Inferior parietal cortex (tissue), 1 donor: Measurements from ENCODE around the gene KLHL11.
A peak's percentile ranks its signal among the peaks of the same experiment; 100 is the strongest.
"Not testable (repeated sequence)": the region's sequence is repeated elsewhere in the genome, so short reads cannot be mapped to it uniquely, and the experiment has no call there.

Experiments
- DNase-seq: peaks from one replicate; pipeline ENCODE4 v3.0.0-alpha.2; 2016; ENCODE audit errors: extremely low spot score

The KLHL11 gene

DNA sequence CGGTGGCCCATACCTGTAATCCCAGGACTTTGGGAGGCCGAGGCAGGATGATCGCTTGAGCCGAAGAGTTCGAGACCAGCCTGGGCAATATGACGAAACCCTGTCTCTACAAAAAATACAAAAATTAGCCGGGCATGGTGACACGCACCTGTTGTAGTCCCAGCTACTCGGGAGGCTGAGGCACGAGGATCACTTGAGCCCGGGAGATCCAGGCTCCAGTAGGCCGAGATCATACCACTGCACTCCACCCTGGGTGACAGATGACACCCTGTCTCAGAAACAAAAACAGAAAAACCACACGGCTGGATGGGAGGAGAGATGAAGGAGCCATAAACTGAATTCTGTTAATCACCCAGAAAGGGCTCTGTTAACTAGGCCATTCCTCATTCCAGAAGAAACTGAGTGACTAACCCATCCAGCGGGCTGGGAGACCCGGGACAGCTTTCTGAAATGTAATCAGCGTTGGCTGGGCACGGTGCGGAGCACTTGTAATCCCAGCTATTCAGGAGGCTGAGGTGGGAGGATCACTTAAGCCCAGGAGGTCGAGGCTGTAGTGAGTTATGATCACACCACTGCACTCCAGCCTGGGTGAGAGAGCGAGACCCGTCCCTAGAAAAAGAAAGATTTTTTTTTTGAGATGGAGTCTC lies 28.6 kb downstream of the KLHL11 start:
- DNase-seq, result no peak

DNA sequence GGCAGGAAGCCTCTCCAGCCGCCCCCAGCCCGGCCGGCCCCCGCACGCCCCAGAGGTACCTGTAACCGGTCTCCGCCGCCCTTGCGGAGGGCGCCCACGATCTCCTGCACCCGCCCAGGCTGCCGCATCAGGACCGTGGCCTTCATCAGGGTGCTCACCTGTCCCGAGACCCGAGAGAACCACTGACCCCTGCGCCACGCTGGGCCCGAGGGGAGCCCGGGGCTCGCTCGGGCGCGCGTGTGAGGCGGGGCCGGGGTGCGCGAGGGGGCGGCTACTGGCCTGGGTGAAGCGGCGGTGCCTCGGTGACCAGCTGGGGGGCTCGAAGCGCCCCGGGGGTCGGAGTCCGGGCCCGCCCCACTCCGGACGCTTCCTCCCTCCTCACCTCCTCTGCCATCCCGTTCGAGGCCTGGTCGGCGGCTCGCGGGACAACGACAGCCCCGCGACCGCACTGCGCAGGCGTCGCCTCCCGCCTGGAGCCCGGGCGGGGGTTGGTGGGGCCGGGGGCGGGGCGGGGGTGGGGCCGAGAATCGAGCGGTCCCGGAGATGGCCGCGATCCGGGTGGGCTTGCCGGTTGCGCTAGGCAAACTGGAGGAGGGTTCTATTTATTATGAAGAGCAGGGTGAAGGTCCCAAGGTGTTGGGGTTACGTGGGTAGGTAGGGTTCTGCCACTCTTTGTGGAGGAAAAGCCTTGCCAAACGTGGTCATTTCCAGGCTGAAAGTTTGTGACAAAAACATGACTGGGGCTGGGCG lies 29.2 kb downstream of the KLHL11 start, which contains the start of gene NT5C3B:
NT5C3B (minus strand) TSS at position 433 of the 750 bp plus-strand sequence; CDS start at position 394, 39 bp downstream.
- peak; percentile 53 for DNase-seq

DNA sequence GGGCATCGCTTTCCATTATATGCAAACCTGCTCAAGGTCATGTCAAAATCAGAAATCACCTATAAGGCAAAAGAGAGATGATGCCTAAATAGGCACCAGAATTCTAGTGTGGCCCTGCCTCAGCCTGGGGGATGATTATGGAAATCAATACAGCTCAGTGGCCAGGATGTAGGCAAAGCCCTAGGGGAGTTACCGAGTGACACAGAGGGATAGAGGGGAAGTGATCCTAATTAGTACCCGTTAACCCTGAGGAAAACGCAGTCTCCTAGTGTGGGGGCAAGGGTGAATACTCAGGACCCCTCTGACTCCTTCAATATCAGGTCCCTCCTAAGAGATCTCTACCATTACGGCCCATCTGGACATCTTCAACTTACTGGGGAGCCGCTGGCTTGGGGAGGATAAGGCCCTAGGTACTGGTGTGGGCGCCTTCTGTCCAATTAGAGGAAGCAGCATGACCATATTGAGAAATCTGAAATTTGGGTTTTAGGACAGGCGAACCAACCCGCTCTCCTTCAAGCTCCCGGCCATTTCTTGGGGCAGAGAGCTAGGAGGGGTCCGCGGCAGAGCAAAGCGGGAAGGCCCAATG lies 29.9 kb downstream of the KLHL11 start:
- no peak for DNase-seq

DNA sequence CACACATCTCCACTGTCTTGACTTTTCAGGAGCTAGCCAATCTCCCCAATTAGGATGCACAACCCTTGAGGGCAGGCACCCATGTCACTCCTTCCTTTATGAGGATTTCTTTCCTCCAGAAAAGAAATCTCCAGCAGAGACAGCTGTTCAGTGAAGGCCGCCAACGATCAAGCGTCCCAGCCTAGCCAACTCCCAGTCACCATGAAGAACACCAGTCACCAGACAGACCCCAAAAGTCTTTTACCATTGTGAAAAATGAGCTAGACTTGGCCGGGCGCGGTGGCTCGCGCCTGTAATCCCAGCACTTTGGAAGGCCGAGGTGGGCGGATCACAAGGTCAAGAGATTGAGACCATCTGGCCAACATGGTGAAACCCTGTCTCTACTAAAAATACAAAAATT lies 35.3 kb downstream of the KLHL11 start:
- DNase-seq, result not testable (repeated sequence)

DNA sequence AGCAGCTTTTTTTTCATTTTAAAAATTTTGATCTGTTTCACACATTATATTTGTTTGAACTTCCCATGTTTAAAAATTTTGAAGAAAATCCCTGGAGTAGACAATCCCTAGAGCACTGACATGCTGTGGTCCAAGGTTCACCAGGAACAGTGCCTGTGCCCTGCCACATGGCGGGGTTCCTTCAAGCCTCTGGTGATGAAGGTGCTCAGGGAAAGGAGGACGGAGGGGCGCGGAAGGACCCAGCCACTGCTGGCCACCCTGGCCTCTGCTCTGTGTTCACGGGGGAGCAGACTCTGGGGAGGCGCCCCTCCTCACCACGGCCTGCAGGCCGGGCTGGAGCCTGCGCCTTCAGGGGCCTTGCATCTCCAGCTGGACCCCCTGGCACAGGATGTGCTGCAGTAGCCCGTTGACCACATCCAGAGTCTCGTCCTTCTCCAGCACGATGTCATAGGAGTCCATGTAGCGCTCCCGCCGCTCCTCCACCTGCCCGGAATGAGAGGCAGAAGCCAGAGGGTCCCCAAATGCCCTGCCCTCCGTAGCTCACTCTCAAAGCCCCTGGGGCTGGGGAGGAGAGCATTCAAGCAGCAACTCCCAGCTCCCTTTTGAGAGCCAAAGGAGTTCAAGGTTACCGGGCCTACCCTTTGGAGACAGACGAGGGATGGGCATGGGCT lies 39.9 kb downstream of the KLHL11 start:
- DNase-seq, result no peak

DNA sequence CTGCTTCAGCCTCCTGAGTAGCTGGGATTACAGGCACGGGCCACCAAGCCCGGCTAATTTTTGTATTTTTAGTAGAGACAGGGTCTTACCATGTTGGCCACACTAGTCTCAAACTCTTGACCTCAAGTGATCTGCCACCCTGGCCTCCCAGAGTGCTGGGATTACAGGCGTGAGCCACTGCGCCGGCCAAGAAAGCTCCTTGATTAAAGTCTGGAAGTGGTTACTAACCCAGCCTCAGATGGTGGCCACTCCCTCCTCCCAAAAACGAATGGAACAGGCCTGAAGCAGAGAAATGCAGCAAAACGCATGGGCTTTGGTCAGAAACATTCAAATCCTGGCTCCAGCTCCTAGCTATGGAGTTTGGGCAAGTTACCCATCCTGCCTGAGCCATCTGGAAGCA lies 41.1 kb downstream of the KLHL11 start:
- no peak for DNase-seq

DNA sequence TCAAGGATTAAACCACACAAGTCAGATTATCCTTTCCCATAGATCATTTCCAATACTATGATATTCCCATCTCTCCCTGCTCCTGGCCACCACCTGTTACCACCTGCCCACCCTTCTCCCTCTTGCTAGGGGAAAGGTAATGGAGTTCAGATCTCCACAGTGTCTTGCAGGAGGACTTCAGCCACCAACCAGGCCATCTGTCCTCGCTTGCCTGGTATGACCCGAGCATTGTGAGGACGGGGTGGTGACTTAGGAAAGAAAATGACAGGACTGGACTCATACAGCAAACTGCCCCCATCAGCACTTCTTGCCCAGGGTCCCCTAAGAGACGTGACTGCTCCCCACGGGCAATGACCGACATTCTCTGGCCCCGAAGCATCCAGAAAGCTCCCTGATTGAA lies 41.6 kb downstream of the KLHL11 start:
- DNase-seq, result no peak

DNA sequence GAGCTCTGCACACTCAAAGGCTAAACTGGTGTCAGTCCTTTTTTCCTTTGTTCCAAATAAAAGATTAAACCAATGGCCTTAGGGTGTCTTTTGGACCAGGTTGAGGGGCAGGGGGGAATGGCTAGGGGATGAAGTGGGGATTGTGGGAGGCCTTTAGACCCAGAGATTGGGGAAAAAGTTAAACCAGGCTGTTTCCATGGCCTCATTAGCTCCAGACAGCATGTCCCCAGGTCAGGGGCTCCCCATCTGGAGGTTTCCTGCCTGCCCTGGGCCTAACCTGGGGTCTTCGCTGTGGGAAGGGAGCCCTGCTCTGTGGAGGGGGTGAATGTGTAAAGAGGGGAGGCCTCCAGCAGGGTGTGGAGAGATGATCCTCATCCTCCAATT lies 42.1 kb downstream of the KLHL11 start:
- no peak for DNase-seq

DNA sequence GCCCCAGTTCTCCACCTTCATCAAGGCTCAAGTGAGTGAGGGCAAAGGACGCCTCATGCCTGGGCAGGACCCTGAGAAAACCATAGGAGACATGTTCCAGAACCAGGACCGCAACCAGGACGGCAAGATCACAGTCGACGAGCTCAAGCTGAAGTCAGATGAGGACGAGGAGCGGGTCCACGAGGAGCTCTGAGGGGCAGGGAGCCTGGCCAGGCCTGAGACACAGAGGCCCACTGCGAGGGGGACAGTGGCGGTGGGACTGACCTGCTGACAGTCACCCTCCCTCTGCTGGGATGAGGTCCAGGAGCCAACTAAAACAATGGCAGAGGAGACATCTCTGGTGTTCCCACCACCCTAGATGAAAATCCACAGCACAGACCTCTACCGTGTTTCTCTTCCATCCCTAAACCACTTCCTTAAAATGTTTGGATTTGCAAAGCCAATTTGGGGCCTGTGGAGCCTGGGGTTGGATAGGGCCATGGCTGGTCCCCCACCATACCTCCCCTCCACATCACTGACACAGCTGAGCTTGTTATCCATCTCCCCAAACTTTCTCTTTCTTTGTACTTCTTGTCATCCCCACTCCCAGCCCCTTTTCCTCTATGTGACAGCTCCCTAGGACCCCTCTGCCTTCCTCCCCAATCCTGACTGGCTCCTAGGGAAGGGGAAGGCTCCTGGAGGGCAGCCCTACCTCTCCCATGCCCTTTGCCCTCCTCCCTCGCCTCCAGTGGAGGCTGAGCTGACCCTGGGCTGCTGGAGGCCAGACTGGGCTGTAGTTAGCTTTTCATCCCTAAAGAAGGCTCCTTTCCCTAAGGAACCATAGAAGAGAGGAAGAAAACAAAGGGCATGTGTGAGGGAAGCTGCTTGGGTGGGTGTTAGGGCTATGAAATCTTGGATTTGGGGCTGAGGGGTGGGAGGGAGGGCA lies 42.7 kb downstream of the KLHL11 start:
- no peak for DNase-seq

DNA sequence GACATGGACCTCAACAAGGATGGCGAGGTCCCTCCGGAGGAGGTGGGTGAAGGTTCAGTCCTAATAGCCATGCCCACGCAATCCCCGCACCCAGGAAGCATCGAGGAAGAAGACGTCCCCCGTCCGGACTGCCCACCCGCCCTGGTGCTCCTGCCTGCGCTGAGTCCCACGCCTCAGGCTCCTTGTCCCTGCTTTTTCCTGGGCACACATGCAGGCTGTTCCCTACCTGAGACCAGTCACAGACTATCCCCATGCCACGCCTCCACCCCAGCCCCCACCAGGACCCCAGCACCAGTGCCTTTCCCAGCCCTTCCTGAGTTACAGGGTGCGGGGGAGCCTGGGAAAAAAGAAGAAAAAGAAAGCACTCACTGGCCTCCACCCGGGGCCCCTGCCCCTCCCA lies 43.4 kb downstream of the KLHL11 start:
- DNase-seq, result no peak

DNA sequence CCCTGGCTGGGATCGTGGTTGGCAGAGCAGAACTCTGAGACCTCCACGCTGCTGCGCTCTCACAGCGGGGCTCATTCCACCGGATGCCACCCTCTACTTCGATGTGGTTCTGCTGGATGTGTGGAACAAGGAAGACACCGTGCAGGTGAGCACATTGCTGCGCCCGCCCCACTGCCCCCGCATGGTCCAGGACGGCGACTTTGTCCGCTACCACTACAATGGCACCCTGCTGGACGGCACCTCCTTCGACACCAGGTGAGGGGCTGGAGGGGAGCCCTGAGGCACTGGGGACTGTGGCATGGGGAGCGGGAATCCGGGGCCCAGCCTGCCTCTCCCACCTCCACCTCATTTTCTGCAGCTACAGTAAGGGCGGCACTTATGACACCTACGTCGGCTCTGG lies 47.2 kb downstream of the KLHL11 start:
- no peak for DNase-seq

DNA sequence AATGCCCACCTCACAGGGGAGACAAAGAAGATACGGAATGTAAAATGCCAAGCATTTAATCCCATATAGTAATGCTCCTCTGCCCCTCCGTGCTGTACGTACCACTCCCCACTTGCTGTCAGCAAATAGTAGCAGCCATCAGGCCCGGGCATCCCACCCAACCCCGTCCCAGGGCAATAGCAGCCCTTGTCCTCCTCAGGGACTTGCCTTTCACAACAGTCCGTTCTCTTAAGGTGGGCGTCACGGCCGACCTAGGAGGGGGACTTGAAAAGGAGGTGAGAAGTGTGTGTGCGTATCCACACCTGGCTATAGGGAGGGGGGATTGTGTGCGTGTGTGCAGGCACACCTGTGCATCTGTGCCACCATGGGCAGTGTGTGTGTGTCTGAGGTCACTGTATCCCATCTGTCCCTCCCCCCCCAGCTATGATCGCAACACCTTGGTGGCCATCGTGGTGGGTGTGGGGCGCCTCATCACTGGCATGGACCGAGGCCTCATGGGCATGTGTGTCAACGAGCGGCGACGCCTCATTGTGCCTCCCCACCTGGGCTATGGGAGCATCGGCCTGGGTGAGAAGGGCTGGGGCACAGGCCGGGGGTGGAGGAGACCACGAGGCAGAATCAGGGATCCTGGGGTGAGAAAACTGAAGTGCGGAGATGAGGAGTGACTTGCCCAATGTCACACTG lies 48.4 kb downstream of the KLHL11 start:
- DNase-seq, result no peak

DNA sequence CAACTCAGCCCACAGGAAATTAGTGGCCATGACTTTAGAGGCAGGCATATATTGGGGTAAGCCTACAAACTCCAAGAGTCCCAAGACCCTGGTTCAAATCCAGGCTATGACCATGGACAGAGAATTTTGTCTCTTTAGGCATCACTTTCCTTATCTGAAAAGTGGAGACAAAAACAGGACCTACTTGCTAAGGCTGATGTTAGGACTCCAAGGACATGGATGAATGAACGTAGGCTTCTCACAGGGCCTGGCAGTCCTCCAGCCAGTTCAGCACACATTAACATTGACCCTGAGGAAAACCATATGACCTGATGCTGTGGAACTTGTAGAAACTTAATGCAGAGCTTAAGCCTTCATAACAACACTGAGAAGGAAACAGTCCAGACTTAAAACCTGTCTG lies 51.0 kb downstream of the KLHL11 start:
- DNase-seq, result no peak

DNA sequence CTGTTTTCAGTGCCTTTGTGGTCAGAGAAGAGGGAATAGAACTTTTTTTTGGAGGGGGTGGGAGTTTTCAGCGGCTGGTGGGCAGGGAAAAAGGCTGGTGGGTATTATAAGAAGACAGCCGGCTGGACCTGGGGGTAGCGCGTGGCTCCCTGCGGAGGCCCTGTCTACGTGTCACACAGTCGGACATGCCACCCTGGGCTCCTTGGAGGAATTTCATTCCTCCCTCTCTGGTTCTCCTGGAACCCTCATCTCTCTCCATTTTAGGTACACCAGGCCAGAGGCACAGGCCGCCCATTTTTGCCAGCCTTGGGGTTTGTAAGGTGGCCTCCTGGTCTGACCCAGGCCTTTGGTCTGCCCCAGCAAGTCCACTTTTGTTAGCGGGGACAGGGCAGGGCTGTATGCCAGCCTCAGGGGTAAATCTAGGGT lies 51.5 kb downstream of the KLHL11 start:
- no peak for DNase-seq

DNA sequence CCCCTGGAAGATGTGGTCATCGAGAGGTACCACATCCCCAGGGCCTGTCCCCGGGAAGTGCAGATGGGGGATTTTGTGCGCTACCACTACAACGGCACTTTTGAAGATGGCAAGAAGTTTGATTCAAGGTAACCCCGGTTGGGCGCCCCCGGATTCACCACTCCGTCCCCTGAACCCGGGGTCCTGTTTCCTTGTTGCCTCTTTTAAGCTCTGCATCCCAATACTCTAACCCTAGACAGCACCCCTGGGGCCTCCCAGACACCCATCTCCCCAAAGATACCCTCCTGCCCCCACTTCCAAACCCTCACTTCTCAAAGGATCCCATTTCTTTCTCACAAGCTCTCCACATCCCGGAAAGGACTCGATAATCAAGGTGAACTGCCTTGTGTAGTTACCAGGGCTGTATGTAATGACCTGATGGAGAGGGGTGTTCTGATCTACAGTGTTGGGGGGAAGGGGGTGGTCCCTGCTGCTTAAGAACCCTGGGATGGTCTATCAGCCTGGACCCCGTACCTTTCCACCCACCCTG lies 52.0 kb downstream of the KLHL11 start:
- DNase-seq, result no peak

DNA sequence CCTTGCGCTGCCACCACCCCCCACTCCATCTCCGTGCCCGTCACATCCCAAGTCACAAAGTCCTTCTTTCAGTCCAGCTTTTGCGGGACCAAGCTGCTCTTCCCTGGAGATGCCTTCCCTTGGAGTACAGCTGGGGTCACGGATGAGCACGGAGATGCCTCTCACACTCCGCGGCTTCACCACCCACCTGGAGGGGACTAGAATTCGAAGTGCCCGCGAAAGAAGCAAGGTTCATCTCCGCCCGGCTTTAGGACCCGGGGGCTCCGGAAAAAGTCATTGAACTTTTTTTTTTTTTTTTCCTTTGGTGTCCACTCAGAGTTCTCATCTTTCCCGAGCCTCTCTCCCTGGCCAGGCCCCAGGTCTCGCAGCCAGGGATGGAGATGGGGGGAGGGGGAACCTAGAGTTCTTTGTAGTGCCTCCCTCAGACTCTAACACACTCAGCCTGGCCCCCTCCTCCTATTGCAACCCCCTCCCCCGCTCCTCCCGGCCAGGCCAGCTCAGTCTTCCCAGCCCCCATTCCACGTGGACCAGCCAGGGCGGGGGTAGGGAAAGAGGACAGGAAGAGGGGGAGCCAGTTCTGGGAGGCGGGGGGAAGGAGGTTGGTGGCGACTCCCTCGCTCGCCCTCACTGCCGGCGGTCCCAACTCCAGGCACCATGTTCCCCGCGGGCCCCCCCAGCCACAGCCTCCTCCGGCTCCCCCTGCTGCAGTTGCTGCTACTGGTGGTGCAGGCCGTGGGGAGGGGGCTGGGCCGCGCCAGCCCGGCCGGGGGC lies 52.7 kb downstream of the KLHL11 start, which contains the start of gene FKBP10:
FKBP10 (plus strand) TSS at position 624 of the 771 bp plus-strand sequence; CDS start at position 655, 31 bp downstream.
- peak; percentile 31 for DNase-seq

DNA sequence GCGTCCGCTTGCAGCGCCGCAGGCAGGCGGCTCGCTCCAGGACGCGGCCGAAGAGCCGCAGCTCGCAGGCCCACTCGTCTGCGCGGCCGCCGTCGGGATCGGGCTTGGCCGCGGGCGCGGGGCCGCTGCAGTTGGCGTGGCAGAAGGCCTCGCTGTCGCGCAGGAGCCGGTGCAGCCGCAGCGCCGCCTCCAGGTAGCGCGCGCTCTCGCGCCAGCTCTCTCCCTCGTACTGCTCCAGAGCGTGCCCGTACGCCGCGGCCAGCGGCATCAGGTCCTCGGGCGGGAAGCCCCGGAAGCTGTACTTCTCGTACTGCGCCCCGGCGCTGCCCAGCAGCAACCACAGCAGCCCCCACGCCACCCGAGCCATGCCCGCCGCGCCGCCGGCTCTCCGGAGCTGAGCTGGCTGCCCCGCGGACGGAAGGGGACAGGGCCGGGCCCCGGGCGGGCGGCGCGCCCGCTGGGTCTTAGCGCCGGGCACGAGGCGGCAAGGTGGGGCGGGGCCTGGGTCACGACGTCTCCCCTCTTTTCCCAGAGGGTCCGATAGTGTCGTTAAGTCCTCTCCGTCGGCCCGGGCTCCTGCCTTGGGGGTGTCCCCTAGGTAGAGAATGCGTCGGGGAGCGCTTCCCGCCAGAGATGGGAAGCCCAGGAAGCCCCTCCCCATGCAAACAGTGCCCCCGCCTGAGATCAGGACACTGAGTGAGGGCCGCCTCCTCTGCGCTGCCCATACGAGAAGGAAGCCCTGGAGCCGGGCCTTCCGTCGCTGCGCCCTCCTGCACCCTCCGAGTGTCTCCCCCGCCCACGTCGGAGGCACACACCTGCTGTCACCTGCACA lies 53.5 kb downstream of the KLHL11 start, which contains the start of gene P3H4:
P3H4 (minus strand) TSS at position 401 of the 832 bp plus-strand sequence; CDS start at position 367, 34 bp downstream.
- peak; percentile 60 for DNase-seq
